ENCODE results near the gene HNF1B.

- TF ChIP-seq CTCF (conservative IDR thresholded peaks at IDR 0.05; ENCODE audit: low read length) (no peak), EZH2phosphoT487 (IDR thresholded peaks at IDR 0.05; ENCODE audit: borderline replicate concordance, low read depth, low read length) (no peak)
Observed at GRCh38 chr17:37752482-37752881, 7.6 kb upstream of the HNF1B start.
